ENCODE data around the gene SCN3A.

Gene SCN3A

DNA sequence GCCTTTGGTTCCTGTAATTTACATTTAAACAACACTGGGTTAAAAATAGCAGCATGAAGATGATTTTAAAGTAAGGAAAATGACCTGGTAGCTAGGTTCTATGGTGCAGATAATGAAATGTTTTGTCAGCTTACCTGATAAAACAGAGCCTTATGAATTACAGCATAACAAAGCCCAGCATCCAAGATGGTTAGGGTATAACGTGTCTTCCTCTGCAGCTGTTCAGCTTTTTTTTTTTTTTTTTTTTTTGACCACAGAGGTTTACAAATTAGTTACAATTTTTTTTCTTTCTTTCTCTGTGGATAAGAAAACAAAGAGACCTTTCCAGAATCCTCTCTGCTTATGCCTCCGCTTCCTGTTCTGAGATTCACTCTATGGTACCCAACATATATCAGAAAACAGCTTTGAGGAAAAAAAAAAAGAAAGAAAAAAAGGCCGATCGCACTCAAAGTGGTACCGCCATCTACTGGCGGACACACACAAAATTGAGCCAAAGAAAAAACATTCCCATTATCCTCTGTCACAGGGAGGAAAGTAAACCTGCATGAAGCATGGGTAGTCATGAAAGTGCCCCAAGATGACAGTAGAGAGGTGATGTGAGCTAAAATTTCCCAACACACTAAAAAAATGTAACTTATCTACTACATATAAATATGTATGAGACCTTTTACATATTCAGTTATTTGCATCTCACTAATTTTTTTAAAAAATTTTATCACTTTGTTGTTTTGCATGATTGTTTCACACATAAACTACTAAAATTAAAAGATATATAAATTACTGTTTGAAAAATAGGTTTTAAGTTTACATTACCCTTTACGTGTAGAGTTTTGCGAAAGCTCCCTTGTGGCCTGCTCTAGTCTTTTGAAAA lies at the start of gene SCN3A:
Gene SCN3A, minus strand, starts transcription at position 362 of the 871 bp plus-strand sequence. CDS start 27,656 bp downstream, outside the sequence.
- DNase-seq (ENCODE audit: low read depth) = peak; percentile 6

DNA sequence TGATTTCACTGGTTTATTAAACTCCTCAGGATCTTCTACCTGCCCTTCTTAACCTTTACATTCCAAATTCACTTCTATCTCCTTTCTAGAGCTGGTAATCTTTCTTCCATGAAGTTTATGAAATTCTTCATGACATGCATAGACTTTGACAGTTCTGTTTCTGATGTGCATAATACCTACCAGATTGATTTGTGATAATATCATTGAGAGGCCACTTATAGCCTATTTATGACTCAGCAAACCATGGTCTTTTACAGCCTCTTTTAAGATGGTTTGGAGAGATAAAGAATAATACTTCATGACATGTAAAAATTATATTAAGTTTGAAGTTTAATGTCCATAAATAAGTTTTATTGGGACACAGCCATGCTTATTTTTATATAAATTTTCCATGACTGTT lies 49.3 kb upstream of the SCN3A start:
- DNase-seq (ENCODE audit: low read depth) = no peak

DNA sequence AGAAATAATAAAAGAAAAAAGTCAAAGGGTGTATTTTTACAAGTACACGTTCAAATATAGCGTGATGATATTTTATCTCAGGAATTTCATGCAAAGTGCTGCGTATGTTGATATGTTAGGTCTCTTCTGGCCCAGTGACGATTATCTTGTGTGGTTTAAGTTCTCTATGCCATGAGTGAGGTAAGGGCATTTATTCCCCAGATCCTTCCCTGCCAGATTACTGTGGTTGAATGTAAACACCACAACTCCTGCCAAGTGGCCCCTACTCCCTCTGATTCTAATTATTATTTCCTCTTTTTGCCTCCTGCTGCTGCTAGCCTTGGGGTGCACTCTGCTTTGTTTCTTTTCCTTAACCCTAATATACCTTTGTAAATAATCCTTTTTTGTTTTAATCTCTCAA lies 47.5 kb upstream of the SCN3A start:
- no peak for DNase-seq (ENCODE audit: low read depth)

DNA sequence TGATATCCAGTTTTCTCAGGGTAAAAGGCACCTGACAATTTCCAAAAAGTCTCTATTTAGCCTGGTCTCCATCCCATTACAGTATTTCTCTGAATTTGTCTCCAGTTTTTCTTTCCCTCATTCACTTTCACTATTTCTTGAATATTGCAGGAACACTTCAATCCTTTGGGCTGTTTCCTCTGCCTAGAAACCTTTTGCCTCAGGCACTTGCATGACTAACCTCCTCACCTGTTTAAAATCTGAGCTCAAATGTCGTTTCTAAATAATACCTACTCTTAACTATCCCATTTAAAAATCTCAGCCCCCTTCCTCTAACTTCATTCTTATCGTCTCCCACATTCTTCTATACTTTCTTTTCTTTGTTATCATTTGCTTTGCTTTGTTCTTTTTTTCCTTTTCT lies 44.4 kb upstream of the SCN3A start:
- no peak for DNase-seq (ENCODE audit: low read depth)

DNA sequence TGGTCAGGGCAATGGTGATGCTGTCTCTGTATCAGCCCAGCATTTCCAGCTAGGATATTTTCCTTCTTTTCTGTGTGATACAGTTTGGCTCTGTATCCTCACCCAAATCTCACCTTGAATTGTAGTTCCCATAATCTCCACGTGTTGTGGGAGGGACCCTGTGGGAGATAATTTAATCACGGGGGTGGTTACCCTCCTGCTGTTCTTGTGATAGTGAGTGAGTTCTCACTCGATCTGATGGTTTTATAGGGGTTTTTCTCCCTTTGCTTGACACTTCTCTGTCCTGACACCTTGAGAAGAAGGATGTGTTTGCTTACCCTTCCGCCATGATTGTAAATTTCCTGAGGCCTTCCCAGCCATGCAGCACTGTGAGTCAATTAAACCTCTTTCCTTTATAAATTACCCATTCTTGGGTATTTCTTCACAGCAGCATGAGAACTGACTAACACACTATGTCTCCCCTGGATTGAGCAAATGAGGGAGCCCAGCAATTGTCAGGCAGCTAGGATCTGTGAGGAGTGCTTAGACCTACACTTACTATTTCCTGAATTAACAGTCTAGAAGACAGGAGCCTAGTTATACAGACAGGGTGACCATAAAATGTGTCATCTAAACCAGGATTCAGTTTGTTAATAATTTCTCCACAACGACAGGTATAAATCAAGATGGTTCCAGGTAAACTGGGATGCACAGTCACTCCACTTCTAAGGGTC lies 41.4 kb upstream of the SCN3A start:
- no peak for DNase-seq (ENCODE audit: low read depth)

DNA sequence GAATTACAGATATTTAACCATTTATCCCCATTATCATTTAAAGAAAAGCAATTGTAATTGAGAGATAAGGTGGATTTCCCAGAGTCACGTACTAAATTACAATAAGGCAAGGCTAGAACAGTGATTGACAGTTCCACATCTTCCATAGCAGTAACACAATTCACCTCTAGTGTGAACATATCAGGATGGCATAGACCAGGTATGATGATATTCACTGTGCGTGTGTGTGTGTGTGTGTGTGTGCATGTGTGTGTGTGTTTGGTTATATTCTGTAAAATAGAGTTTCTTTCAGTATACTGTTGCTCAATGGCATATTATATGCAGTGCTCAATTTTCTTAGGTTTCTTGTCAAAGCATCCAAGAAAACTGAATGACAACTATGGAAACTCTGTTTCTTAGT lies 37.1 kb upstream of the SCN3A start:
- no peak for DNase-seq (ENCODE audit: low read depth)

DNA sequence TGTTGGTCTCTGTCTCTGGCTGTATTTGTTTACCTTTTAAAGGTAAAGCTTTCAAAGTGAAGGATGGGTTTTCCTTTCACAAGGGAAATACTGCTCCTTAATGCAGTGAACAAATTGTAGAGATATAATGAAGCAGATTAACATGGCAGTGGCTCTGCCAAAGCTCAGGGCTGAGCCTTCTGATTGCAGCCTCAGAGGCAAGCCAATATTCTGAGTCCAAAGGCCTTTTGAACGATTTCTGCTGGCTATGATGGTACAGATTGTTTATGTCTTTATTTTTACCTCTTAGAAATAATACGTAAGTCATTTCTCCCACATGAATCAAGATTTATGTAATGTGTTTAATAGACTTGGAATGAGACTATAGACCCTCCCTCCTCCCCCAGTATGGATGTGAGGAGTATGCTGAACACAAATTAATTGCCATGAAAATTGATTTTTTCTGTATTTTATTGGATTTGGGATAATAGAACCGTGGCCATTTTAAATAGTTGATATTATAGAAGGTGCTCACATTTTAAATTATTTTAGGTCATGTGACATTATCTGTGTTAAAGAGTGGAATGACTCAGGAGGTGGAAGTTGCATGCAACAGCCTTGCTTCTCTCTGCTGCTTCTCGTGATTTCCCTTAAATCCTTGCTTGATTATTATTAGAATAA lies 36.1 kb upstream of the SCN3A start:
- DNase-seq (ENCODE audit: low read depth) = no peak

DNA sequence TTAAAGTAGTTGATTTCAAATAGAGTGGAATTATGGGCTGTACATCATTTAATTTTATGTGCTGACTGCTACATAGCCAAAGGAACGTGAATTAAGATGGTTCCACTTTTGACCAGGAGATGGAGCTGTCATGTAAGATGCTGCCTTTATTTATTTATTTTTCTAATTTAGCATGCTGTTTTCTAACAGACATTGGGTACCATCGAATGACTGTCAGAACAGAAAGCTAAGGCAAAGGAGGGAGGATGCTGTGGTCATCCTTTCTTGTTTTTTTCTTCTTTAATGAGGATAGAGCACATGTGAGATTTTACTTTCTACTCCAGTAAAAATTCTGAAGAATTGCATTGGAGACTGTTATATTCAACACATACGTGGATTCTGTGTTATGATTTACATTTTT lies 35.4 kb upstream of the SCN3A start, which contains the start of gene SCN2A:
Gene SCN2A, plus strand, starts transcription at position 185 of the 400 bp plus-strand sequence. CDS start 56,410 bp downstream, outside the sequence.
- DNase-seq (ENCODE audit: low read depth) = no peak

DNA sequence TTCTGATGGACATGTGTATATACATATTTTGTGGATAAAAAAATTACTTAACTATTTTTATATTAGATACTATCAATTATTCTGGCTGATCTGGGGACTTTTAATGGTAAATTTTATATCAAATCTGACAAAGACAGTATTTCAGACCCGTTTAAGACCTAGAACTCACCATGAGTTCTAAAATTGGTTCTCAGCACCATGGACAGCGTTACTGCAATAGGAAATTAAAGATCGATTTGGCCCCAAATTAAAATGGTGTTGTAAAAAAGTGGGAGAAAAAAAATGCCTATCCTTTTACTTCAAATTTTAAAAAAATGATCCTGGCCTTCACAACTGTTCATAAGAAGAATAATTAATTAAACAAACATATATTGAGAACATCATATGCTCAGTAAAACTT lies 34.4 kb upstream of the SCN3A start:
- no peak for DNase-seq (ENCODE audit: low read depth)

DNA sequence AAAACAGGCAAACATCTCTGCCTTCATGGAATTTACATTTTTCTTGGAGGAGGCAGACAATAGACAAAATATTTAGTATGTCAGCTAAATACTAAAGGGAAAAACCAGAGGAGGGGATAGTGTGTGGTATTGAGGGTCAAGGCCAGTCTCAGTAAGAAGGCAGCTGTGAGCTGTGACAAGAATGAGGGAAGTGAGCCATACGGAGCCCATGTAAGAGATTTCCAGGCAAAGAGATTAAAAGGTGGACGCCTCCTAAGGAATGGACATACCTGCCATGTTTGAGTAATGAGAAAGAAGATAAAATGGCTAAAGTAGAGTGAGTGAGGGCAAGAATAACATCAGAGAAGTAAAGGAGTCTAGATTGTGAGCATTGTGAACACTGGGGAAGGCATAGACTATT lies 33.2 kb upstream of the SCN3A start:
- DNase-seq (ENCODE audit: low read depth) = no peak

DNA sequence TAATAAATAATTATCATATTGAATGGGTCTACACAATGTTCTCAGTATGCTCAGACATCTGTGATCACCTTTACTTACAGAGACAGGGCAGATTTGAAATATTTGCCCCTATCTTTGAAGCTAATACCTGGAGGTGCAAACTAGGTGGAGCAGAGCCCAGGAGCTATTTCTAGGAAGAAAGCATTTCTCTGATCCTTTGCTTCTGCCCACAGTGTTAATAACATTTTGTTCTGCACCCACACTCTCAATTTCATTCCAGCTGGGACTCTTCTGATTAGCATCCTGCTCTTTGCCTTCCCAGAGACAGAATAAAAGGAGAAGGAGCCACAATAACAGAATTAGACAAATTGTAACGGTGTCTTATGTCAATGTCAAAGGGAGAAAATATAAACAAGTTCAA lies 23.7 kb upstream of the SCN3A start:
- DNase-seq (ENCODE audit: low read depth) = no peak

DNA sequence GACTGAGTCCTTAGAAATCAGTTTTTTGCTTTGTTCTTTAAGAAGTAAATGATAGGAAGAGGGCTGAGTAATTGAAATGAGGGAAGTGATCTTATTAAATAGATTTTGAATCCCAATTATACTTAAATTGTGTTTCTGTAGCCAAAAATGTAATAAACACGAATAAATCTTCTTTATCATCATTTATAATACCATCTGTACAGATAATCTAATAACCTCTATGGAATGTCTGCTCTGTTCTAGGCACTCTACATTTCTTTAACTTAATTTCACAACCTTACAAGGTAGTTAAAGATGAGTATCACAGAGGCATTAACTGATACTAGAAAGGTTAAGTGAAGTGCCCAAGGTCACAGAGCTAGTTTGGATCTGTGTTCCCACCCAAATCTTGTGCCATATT lies 21.1 kb upstream of the SCN3A start:
- DNase-seq (ENCODE audit: low read depth) = no peak

DNA sequence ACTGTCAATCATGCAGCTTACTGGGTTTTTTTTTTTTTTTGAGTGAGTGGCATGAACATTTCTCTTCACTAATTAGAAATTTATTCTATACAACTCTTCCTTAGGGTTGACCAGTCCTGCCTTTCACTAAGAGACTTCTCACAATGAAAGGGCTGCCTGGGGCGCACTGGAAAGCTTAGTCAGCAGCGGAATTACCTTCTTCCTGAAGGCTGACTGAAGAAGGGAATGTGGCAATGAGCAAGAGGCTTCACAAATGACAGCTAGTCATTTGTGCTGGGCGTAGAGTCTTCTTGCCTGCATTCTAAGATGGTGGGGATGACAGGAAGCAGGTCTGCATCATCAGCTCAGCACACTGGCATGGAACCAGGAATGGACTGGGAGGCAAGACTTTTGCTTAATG lies 15.6 kb upstream of the SCN3A start:
- no peak for DNase-seq (ENCODE audit: low read depth)

DNA sequence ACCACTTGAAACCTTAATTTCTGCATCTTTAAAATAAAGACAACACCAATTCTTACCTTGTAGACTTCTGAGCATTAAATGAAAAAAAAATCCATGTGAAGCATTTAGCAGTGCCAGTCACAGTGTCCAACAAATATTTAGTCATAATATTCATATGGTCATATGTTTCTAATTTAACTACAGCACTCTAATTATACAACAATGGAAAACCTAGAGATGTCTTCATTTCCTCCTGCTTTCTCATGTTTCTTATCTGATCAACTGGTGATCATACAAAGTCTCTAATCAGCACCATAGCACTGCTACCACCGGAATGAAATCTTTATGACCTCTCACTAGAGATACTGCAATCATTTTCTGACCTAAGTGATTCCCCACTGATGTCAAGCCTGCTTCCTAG lies 10.2 kb upstream of the SCN3A start:
- DNase-seq (ENCODE audit: low read depth) = no peak

DNA sequence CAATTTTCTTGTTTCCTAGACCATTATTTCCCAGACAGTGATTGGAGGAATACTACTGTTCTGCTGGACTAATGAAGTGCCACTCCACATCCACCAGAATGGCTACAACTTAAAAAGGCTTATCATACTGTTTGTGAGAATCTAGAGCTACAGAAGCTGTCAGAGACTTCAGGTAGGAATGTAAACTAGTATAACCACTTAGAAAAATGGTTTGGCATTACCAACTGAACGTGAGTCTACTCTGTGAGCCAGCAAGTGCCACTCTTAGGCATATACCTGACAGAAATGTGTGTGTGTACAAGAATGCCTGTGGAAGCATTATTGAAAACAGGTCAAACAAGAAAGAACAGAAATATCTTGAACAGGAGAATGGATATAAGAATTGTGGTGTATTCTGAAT lies 4.2 kb upstream of the SCN3A start:
- no peak for DNase-seq (ENCODE audit: low read depth)

DNA sequence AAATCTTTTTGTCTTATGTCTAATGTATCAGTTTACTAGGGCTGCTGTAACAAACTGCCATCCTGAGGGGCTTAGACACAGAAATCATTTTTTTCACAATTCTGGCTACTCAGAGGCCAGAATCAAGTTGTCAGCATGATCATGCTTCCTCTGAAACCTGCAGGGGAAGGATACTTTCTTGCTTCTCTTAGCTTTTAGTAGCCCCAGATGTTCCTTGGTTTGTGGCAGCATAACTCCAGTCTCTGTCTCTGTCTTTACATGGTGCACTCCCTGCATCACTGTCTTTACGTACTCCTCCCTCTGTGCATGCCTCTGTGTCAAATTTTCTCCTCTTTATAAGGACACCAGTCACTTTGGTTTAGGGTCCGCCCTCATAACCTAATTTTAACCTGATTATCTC lies 2.0 kb upstream of the SCN3A start:
- no peak for DNase-seq (ENCODE audit: low read depth)

DNA sequence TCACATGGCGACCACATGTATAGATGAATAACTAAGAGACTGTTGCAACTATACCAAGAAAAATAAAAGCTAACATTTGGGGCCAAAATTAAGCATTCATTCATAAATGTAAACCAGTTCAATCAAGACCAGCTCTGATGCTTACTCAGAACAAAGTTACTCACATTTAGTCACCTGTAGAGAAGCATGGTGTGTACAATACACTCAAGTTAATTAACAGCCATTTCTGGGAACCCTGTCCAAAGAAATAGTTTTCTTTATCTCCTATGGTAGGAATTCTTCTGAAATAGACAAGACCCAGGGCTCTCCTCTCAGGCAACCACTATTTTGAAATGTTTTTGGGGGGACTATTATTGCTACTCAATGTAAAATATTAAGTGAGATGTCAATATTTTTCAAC lies 1.6 kb downstream of the SCN3A start:
- no peak for DNase-seq (ENCODE audit: low read depth)

DNA sequence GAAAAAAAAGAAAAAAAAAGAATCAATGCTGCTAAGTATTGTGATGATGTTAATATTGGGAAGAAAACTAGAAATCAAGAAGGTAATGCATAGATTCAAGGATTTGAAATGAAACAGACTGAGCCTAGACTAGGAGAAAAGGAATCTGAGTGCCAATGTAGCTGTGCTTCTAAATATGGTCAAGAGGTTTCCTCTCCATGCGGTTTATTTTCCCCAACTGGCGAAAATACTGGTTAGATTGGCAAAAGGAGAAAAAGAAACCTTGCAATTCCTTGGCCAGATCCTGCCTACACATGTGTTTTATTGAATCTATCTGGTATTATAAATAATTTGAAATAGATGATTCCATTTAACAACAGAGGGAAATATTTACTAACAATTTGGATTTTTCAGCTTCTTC lies 5.7 kb downstream of the SCN3A start:
- DNase-seq (ENCODE audit: low read depth) = no peak

DNA sequence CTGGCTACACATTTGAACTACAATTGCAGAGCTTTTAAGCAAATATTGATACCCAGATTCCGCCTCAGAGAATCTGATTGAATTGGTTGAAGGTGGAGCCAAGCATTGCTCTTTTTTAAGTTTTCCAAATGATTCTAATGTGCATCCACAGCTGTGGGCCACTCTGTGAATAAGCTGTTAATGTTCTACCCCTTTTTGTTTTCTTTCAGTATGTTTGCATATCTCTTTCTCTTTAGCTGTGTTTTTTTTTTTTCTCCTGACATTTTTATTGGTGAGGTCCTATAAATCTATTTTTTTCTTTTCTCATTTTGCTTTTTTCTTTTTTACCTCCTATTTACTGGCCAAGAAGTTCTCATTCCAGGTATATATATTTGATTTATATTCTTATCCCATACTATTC lies 6.5 kb downstream of the SCN3A start:
- no peak for DNase-seq (ENCODE audit: low read depth)

DNA sequence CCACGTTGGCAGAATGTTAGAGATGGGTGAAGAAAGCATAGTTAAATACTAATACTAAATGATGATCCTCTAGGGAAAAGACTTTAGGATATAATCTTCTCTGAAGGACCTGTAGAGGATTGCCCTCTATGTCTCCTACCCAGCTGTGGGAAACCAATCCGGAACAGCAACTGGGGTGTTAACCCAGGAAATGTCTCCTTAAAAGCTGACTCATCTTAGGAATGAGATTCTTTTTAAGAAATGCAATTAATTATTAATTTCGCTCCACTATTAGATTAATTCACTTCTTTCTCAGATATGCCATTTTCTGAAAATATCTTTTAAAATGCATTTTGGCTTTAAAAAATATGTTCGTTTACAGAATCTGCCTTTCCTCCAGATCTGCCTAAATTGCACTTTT lies 7.4 kb downstream of the SCN3A start:
- DNase-seq (ENCODE audit: low read depth) = no peak

DNA sequence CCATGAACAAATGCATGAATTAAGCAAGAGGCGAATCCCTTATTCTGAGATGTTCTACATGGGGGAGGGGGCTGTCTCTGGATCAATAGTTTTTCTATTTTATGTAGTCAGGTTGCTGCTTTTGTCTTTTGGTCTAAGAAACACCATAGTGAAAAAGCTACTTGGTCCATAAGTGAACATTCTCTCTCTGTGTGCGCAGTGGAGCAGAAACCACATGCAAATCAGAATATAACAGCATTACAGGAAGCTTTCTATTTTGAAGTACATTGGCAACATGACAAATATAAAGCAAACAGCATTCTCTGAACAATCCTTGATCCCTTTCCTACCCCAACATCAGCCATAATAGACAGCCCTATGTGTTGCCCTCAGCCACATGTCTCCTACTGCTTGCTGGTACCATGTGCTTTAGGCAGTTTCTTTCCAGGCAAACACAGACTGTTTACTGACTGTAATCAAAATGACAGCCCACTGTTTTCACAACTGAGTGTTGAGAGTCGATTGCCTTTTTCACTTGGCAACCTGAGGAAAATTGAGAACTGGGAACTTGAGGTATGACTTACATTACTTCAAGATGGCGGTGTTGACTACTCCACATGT lies 10.6 kb downstream of the SCN3A start:
- no peak for DNase-seq (ENCODE audit: low read depth)

DNA sequence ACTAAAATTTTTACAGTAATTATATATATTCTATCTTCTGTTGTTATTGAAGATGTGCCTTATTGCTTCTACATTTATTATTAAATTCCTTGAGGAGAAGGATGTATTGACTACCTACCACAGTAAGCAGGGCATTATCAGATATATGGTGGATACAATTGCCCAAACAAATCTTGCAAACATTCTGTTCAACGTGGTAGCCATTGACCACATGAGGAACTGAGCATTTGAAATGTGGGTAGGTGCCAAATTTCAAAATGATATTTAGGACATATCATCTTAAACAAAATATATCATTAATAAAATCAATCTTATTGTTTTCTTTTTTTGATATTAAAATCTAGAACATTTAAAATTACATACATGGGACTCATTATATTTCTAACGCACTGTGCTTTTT lies 11.1 kb downstream of the SCN3A start:
- DNase-seq (ENCODE audit: low read depth) = no peak
